GM12891 (cell line): ENCODE data around the gene TCF12.

ENCODE experiments used
- DNase-seq: peaks from one replicate; pipeline ENCODE4 v3.0.0; 2011; ENCODE audit warnings: low spot score; ENCODE audit not compliant: insufficient read length
- FAIRE-seq: peaks from 2 replicates; lab custom pipeline; 2011; peaks lifted over from hg19 to GRCh38; lab: Jason Lieb, UNC
- PAX5 ChIP-seq: IDR thresholded peaks from 2 replicates; pipeline ENCODE4 v1.6.1; 2011; ENCODE audit warnings: low read length, moderate library complexity, mild to moderate bottlenecking; ENCODE audit not compliant: insufficient read depth, severe bottlenecking
- POLR2A ChIP-seq: IDR thresholded peaks from 2 replicates; pipeline ENCODE4 v1.6.1; 2011; ENCODE audit warnings: low read depth, low read length, control low read depth
- POLR2AphosphoS5 ChIP-seq: IDR thresholded peaks from 2 replicates; pipeline ENCODE4 v1.6.1; 2011; ENCODE audit warnings: low read depth, low read length, control low read depth
- POU2F2 ChIP-seq: IDR thresholded peaks from 2 replicates; pipeline ENCODE4 v1.6.1; 2011; ENCODE audit warnings: low read depth, mild to moderate bottlenecking, control low read depth, low read length, moderate library complexity
- SPI1 ChIP-seq: IDR thresholded peaks from 2 replicates; pipeline ENCODE4 v1.6.1; 2011; ENCODE audit warnings: low read depth, low read length, control low read depth
- TAF1 ChIP-seq: IDR thresholded peaks from 2 replicates; pipeline ENCODE4 v1.6.1; 2011; ENCODE audit warnings: low read depth, low read length, control low read depth

TCF12 gene

DNA sequence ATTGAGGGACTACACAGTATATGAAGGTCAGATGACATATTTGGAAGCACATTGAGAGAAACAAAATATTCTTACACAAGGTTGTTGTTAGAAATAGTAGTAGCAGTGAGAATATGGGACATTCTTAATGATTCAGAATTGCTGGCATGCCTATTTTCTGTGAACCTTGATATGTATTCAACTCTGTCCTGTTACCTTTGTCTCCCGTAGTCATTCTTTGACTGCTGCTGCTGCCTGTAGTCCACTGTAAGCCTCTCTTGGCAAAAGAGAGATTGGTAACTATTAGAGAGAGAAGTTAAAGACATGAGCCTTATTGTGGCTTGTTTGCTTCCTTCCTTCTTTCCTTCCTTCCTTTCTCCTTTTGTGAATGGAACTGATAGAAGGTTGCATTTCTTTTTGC is 64.5 kb downstream of the TCF12 start:
- TF ChIP-seq POLR2AphosphoS5 (no peak), POU2F2 (no peak), TAF1 (no peak), POLR2A (no peak), PAX5 (no peak), SPI1 (no peak)
- FAIRE-seq (no peak), DNase-seq (no peak)

DNA sequence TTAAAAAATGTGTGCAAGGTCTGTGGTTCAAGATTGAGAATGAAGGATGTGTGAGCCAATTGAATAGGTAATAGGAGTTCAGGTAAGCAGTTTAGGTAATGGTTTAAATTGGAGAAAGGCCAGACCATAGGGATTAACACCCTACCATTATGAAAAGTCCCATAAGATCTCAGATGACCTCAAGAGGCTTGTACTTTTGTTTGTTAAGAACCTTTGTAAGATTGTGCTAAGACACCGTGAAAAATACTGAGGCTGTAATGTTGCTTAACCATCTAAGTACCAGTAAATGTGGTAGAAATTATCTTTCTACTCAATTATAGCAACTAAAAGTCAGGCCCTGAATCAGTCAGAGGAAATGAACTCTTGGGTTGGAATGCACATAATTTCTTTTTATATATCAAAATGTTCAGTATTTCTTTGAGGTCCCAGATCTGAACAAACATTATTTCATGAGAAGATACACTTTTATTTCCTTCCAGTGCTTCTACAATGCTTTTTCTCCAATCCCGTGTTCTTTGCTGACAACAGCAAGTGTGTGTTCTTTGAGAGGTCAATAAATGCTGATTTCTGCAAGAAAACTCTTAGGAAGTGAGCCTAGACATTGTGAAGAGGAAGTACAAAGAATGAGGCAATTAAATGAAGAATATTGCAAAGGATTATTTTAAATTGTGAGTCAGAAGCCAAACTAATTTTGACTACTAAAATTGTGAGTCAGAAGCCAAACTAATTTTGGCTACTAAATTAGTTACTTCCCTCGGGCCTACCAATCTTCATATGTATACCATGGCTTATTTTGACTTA is 66.4 kb downstream of the TCF12 start:
- TF ChIP-seq TAF1 = no peak
- TF ChIP-seq POLR2AphosphoS5 = no peak
- peak; percentile 24; the same call in 1 of the 2 replicates for TF ChIP-seq SPI1
- TF ChIP-seq PAX5 = no peak
- FAIRE-seq = peak; percentile 13

DNA sequence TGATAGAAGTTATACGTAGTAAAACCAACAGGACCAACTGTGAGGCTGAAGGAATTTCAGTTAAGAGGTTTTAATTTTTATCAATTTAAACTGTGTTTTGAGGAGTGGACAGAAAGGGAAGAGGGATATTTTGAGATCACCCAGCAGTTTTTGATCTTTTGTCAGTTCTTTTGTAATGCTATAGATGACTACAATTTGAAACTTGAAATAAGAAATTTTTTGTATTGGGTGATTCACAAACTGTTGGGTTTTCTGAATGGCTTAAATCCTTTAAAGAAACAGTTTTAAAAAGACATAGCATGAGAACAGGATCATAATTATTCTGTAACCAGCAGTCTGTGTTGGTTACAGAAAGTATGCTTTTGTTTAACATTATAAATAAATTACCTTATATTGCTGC is 67.4 kb downstream of the TCF12 start:
- DNase-seq = no peak

More for the DNA sequence above, 66.4 kb downstream of the TCF12 start:
- DNase-seq = no peak

DNA sequence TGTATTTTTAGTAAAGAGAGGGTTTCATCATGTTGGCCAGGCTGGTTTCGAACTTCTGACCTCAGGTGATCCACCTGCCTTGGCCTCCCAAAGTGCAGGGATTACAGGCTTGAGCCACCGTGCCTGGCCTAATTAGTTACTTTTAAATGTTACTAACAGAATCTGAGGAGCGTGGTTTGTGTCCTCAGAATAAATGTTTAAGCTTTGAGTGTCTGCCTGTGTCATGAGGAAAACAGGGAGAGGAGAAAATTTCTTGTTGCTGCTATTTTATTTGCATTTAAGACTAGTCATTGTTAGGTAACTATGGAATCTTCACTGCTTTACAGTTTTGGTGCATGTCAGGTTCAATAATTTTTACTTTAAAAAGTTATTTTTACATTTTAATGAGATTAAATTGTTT is 68.8 kb downstream of the TCF12 start:
- no peak for FAIRE-seq
- DNase-seq = no peak
- TF ChIP-seq PAX5 = no peak
- no peak for TF ChIP-seq POLR2A
- TF ChIP-seq POU2F2 = no peak
- no peak for TF ChIP-seq SPI1
- no peak for TF ChIP-seq POLR2AphosphoS5
- TF ChIP-seq TAF1 = no peak

More for the DNA sequence above, 67.4 kb downstream of the TCF12 start:
- FAIRE-seq = no peak
- TF ChIP-seq PAX5 (no peak), SPI1 (0 out of 2 replicates have a peak, but pooled peaks have one; percentile 4), TAF1 (no peak), POLR2AphosphoS5 (no peak), POU2F2 (no peak), POLR2A (no peak)

DNA sequence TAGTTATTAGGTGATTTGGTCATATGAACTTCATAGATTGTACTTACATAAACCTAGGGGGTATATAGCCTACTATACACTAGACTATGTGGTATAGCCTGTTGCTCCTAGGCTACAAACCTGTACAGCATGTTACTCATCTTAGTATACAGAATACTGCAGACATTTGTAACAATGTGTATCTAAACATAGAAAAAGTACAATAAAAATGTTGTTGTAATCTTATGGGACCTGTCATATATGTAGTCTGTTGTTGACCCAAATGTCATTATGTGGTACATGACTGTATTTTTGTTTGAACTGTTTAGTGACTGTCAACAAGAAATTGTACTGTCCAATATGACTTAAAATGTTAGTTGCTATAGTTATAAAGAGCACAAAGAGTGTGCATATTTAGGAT is 69.8 kb downstream of the TCF12 start:
- DNase-seq (no peak), FAIRE-seq (peak; percentile 28)
- TF ChIP-seq POLR2AphosphoS5 (no peak), POLR2A (no peak), SPI1 (no peak), PAX5 (no peak), POU2F2 (no peak), TAF1 (no peak)

DNA sequence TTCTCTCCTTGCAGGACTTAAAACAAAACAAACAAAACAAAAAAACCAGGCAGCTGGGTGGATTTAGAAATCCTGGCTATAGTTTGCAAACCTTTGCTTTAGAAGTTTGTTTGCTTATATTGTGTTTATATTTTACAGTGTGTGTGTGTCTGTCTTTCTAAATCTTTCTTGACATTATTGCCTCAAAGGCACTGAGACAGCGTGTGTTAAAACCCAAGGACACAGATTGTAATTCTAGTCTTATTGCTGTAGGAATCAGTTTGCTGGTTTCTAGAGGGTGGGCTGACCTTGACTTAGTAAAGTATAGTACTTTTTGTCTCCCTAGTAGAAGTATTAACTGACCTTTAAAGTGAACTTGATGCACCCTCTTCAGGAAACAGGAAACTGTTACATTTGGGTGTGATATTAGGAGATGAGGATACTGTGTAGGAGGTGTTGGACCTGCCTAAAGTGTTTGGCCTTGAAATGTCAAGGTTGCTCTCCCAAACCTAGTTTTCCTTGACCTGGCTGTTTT is 71.0 kb downstream of the TCF12 start:
- DNase-seq (no peak), FAIRE-seq (no peak)
- TF ChIP-seq TAF1 (no peak), SPI1 (no peak), POU2F2 (no peak), POLR2AphosphoS5 (no peak), PAX5 (no peak), POLR2A (no peak)

DNA sequence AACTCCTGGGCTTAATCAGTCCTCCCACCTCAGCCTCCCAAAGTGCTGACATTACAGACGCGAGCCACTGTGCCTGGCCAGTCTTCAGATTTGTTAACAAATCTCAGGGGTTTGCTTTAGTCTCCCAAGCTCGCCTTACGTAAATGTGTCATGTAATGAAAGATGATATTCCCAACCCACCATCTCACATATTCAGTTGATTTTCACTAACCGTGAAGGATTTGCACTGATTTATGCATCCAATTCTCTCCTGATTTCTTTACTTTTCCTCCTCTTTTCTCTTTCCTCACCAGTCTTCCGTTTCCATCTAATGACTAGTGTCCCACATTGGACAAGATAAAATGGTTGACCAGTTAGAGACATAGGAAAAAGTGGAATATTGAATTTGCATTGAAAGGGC is 72.6 kb downstream of the TCF12 start:
- DNase-seq (no peak), FAIRE-seq (no peak)
- no peak for TF ChIP-seq SPI1
- no peak for TF ChIP-seq POLR2A
- TF ChIP-seq TAF1 = no peak
- no peak for TF ChIP-seq POLR2AphosphoS5
- TF ChIP-seq PAX5 = no peak
- TF ChIP-seq POU2F2 = no peak

DNA sequence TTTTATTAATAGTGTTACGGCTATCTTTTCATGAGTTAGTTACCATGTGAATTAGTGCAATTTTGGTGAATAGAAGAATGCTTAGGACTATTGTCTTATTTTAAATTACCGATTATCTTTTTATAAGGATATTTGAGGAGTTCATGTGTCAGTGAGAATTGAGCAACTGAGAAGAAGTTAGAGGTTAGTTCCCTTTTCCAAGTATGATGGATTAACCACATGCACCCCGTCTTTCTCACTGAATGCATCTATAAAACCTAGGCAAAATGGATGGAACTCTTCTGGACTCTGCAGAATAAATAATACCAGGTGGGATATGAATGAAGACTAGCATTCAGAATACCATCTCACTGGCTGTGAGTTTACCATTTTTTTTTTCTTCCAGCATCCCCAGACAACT is 74.3 kb downstream of the TCF12 start:
- DNase-seq (no peak), FAIRE-seq (no peak)
- TF ChIP-seq POLR2A = no peak

DNA sequence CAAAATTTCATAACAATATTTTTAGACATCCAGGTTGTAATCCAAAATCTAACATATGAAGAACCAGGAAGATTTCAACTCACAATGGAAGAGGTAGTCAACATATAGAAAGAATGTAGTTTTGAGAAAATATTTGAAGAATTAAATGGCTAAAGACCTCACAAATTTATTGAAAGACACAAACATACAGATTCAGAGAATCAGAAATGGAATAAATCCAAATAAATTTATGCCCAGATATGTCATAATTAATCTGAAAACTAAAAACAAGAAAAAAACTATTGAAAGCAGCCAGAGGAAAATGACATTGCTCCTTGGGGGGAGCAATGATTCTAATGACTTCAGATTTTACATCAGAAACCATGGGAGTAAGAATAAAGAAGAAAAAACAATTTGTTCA is 75.8 kb downstream of the TCF12 start:
- DNase-seq = no peak
- TF ChIP-seq TAF1 (no peak), SPI1 (no peak), PAX5 (no peak), POLR2A (no peak), POU2F2 (no peak), POLR2AphosphoS5 (no peak)
- FAIRE-seq = no peak

DNA sequence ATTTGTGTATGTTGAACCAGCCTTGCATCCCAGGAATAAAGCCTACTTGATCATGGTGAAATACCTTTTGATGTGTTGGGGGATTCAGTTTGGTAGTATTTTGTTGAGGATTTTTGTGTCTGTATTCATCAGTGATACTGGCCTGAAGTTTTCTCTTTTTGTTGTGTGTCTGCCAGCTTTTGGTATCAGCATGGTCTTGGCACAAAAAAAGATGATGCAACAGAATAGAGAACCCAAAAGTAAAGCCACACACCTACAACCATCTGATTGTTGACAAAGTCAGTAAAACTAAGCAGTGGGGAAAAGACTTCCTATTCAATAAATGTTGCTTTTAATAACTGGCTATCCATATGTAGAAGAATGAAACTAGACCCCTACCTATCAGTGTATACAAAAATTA is 77.6 kb downstream of the TCF12 start:
- FAIRE-seq (no peak), DNase-seq (no peak)
- no peak for TF ChIP-seq TAF1
- TF ChIP-seq SPI1 = no peak
